A673 (cell line): ENCODE data around the gene DNAI2.

Experiments
- EZH2 ChIP-seq: fragments of 200-600 bp; sonication (generic); IDR thresholded peaks from 2 replicates; pipeline ENCODE4 v1.6.1; 2017; ENCODE audit warnings: borderline replicate concordance, low read depth, mild to moderate bottlenecking, mixed read lengths, antibody characterized with exemption, low read length; ENCODE audit not compliant: poor library complexity, severe bottlenecking
- TF ChIP-seq, protein P1 (sequence below): fragments of 300-800, 200-600 bp; sonication (generic); conservative IDR thresholded peaks from 2 replicates; pipeline ENCODE4 v1.5.1; 2017; ENCODE audit warnings: low read depth, mild to moderate bottlenecking, antibody characterized with exemption, low read length, moderate library complexity, mixed read lengths

DNA sequence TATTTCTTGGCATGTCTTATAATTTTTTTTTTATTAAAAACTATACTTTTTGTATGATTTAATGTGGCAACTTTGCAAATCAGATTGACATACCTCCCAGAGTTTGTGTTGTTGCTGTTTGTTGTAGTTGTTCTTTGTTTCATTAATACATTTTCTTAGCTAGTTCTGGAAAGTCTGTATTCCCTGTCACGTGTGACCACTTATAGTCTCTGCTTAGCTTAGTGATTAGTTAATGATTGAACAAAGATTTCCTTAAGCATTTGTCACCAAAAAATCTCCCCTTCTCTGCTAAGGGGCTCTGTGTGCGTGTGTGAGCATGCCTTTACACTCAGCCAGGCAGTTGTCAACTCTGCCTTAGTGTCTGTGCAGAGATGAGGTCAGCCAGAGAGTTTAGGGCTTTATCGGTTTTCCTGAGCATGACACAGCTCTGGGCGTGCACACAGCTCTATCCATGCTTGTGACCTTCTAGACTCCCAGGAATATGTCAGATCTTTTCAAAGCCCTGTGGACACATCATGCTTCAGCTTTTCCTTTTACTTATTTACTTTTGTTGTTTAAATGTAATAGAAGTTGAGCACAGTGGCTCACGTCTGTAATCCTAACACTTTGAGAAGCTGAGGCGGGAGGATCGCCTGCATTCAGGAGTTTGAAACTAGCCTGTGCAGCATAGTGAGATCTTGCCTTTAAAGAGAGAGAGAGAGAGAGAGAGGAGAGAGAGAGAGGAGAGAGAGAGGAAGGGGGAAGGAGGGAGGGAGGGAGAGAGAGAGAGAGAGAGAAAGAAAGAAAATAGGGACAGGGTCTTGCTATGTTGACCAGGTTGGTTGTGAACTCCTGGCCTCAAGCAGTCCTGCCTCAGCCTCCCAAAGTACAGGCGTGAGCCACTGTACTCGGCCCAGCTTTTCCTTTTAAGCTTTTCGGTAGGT, 21.9 kb downstream of the DNAI2 start:
- TF ChIP-seq, protein P1, sequence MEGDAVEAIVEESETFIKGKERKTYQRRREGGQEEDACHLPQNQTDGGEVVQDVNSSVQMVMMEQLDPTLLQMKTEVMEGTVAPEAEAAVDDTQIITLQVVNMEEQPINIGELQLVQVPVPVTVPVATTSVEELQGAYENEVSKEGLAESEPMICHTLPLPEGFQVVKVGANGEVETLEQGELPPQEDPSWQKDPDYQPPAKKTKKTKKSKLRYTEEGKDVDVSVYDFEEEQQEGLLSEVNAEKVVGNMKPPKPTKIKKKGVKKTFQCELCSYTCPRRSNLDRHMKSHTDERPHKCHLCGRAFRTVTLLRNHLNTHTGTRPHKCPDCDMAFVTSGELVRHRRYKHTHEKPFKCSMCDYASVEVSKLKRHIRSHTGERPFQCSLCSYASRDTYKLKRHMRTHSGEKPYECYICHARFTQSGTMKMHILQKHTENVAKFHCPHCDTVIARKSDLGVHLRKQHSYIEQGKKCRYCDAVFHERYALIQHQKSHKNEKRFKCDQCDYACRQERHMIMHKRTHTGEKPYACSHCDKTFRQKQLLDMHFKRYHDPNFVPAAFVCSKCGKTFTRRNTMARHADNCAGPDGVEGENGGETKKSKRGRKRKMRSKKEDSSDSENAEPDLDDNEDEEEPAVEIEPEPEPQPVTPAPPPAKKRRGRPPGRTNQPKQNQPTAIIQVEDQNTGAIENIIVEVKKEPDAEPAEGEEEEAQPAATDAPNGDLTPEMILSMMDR, result no peak
- TF ChIP-seq EZH2, result no peak
